HEK293T (cell line): ENCODE results near the gene PDE4B.

Experiments
- CTCF ChIA-PET: fragments of 350-600 bp; formaldehyde crosslinking; extraction: SDS; loops from one replicate; lab custom pipeline; 2021; ENCODE audit warnings: antibody characterized with exemption, inconsistent platforms; lab: Yijun Ruan, JAX
- POLR2A ChIA-PET: fragments of 350-600 bp; formaldehyde crosslinking; extraction: SDS; loops from one replicate; lab custom pipeline; 2020; ENCODE audit warnings: antibody characterized with exemption, inconsistent platforms; lab: Yijun Ruan, JAX
- DNase-seq: peaks from one replicate; pipeline ENCODE4 v3.0.0; 2012; ENCODE audit warnings: mixed read lengths; ENCODE audit errors: extremely low spot score
- ARNT ChIP-seq: fragments of 450-650 bp; IDR thresholded peaks from 2 replicates; pipeline ENCODE4 v1.6.1; 2017; ENCODE audit warnings: mild to moderate bottlenecking
- BHLHE40 ChIP-seq: fragments of 450-650 bp; IDR thresholded peaks from 2 replicates; pipeline ENCODE4 v1.6.1; 2016; ENCODE audit warnings: mild to moderate bottlenecking, moderate library complexity, borderline replicate concordance
- CTBP1 ChIP-seq: fragments of 450-650 bp; IDR thresholded peaks from 2 replicates; pipeline ENCODE4 v1.6.1; 2016; ENCODE audit warnings: borderline replicate concordance
- ELF4 ChIP-seq: fragments of 450-650 bp; IDR thresholded peaks from 2 replicates; pipeline ENCODE4 v1.6.1; 2017; ENCODE audit warnings: antibody characterized with exemption
- FOXA1 ChIP-seq: fragments of 450-650 bp; IDR thresholded peaks from 2 replicates; pipeline ENCODE4 v1.6.1; 2016; ENCODE audit warnings: mild to moderate bottlenecking
- FOXK2 ChIP-seq: fragments of 450-650 bp; IDR thresholded peaks from 2 replicates; pipeline ENCODE4 v1.6.1; 2016; ENCODE audit warnings: mild to moderate bottlenecking
- FOXM1 ChIP-seq: fragments of 450-650 bp; IDR thresholded peaks from 2 replicates; pipeline ENCODE4 v1.6.1; 2017; ENCODE audit warnings: mild to moderate bottlenecking, borderline replicate concordance
- HDGF ChIP-seq: fragments of 450-650 bp; IDR thresholded peaks from 2 replicates; pipeline ENCODE4 v1.6.1; 2017; ENCODE audit warnings: antibody characterized with exemption, borderline replicate concordance
- L3MBTL2 ChIP-seq: fragments of 450-650 bp; conservative IDR thresholded peaks from 2 replicates; pipeline ENCODE4 v1.6.1; 2016; ENCODE audit warnings: mild to moderate bottlenecking
- LEF1 ChIP-seq: fragments of 450-650 bp; IDR thresholded peaks from 2 replicates; pipeline ENCODE4 v1.6.1; 2017; ENCODE audit warnings: mild to moderate bottlenecking, borderline replicate concordance
- NFRKB ChIP-seq: fragments of 450-650 bp; IDR thresholded peaks from 2 replicates; pipeline ENCODE4 v1.6.1; 2016; ENCODE audit warnings: mild to moderate bottlenecking, moderate library complexity
- SP1 ChIP-seq: fragments of 450-650 bp; IDR thresholded peaks from 2 replicates; pipeline ENCODE4 v1.6.1; 2017
- SUZ12 ChIP-seq: fragments of 450-650 bp; IDR thresholded peaks from 2 replicates; pipeline ENCODE4 v1.6.1; 2016; ENCODE audit warnings: mild to moderate bottlenecking
- TARDBP ChIP-seq: fragments of 450-650 bp; IDR thresholded peaks from 2 replicates; pipeline ENCODE4 v1.6.1; 2016
- ZNF384 ChIP-seq: fragments of 450-650 bp; IDR thresholded peaks from 2 replicates; pipeline ENCODE4 v1.6.1; 2016
- TF ChIP-seq, protein P1 (sequence below): fragments of 450-650 bp; IDR thresholded peaks from 2 replicates; pipeline ENCODE4 v1.6.1; 2016

PDE4B gene

DNA sequence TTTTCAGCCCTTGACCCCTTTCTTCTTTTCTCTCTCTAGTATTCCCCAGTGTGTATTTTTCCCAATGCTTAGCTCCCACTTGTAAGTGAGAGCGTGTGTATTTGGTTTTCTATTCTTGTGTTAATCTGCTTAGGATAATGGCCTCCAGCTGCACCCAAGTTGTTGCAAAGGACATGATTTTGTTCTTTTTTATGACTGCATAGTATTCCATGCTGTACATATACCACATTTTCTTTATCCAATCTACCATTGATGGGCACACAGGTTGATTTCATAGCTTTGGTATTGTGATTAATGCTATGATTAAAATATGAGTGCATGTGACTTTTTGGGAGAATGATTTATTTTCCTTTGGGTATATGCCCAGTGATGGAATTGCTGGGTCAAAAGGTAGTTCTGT lies 104.8 kb downstream of the PDE4B start:
- DNase-seq = no peak
- ChIA-PET CTCF (no interaction called here), POLR2A (no interaction called here)
- TF ChIP-seq, protein P1, sequence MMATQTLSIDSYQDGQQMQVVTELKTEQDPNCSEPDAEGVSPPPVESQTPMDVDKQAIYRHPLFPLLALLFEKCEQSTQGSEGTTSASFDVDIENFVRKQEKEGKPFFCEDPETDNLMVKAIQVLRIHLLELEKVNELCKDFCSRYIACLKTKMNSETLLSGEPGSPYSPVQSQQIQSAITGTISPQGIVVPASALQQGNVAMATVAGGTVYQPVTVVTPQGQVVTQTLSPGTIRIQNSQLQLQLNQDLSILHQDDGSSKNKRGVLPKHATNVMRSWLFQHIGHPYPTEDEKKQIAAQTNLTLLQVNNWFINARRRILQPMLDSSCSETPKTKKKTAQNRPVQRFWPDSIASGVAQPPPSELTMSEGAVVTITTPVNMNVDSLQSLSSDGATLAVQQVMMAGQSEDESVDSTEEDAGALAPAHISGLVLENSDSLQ = no peak
- TF ChIP-seq TARDBP (no peak), FOXK2 (no peak), FOXM1 (no peak), ELF4 (no peak), SUZ12 (no peak), ZNF384 (no peak), ARNT (no peak), SP1 (no peak), CTBP1 (no peak), L3MBTL2 (no peak), NFRKB (no peak)

GRCh38 chr1:65904681-65905083 lies 112.0 kb downstream of the PDE4B start:
- no peak for DNase-seq
- TF ChIP-seq FOXK2 = no peak
- no peak for TF ChIP-seq ARNT
- TF ChIP-seq, protein P1 = no peak
- TF ChIP-seq SUZ12 = no peak
- no peak for TF ChIP-seq BHLHE40
- TF ChIP-seq CTBP1 = no peak
- TF ChIP-seq TARDBP = no peak
- no peak for TF ChIP-seq FOXA1
- TF ChIP-seq L3MBTL2 = no peak
- no peak for TF ChIP-seq LEF1
- no peak for TF ChIP-seq NFRKB
- TF ChIP-seq HDGF = no peak
- no peak for TF ChIP-seq ZNF384
- no peak for TF ChIP-seq ELF4
- no peak for TF ChIP-seq SP1
- ChIA-PET CTCF (no interaction called here), POLR2A (no interaction called here)

GRCh38 chr1:65910432-65910831 lies 117.7 kb downstream of the PDE4B start:
- ChIA-PET POLR2A (no interaction called here), CTCF (no interaction called here)
- no peak for TF ChIP-seq FOXA1
- TF ChIP-seq ELF4 = no peak
- no peak for TF ChIP-seq TARDBP
- no peak for TF ChIP-seq HDGF
- TF ChIP-seq FOXK2 = no peak
- no peak for TF ChIP-seq ARNT
- TF ChIP-seq SUZ12 = no peak
- TF ChIP-seq NFRKB = no peak
- TF ChIP-seq FOXM1 = no peak
- no peak for TF ChIP-seq LEF1
- no peak for TF ChIP-seq SP1
- no peak for TF ChIP-seq CTBP1
- DNase-seq = no peak

GRCh38 chr1:65911679-65912078 lies 119.0 kb downstream of the PDE4B start:
- TF ChIP-seq FOXA1 (no peak), TARDBP (no peak), NFRKB (no peak), ELF4 (no peak)
- TF ChIP-seq, protein P1 = no peak
- CTCF ChIA-PET = no interaction called here
- POLR2A ChIA-PET = no interaction called here
- DNase-seq = no peak

DNA sequence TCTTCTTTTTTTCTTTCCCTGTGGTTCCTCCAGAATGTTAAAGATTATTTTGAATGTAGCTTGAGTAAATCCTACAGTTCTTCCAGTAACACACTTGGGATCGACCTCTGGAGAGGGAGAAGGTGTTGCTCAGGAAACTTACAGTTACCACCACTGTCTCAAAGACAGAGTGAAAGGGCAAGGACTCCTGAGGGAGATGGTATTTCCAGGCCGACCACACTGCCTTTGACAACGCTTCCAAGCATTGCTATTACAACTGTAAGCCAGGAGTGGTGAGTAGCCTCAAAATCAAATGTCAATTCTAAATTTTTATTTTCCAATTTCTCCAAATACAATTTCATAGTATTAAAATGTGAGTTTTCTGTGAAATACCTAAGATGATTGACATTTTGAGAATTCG lies 125.9 kb downstream of the PDE4B start:
- DNase-seq = no peak
- POLR2A ChIA-PET = no interaction called here
- TF ChIP-seq LEF1 = no peak
- no peak for TF ChIP-seq FOXM1
- no peak for TF ChIP-seq TARDBP
- TF ChIP-seq ELF4 = no peak
- TF ChIP-seq FOXK2 = no peak
- TF ChIP-seq SUZ12 = no peak
- TF ChIP-seq HDGF = no peak
- TF ChIP-seq, protein P1 = no peak
- no peak for TF ChIP-seq L3MBTL2
- TF ChIP-seq FOXA1 = no peak
- TF ChIP-seq NFRKB = no peak
- CTCF ChIA-PET = no interaction called here

DNA sequence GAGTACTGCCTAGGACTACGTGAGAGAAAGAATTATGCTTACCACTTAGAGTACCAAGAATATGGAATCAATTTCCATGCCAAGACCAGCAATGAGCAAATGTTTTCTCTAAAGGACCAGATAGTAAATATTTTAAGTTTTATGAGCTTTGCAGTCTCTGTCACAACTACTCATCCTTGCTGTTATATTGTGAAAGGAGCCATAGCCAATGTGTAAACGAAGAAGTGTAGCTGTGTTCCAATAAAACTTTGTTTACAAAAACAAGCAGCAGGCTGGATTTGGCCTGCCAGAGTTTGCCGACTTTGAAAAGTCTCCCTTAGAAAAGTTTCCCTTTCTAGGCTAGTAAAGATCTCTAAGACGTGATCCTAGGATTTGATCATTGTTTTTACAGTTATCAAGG lies 128.8 kb downstream of the PDE4B start:
- no peak for DNase-seq
- ChIA-PET POLR2A (no interaction called here), CTCF (no interaction called here)
- TF ChIP-seq NFRKB = no peak
- no peak for TF ChIP-seq ARNT
- no peak for TF ChIP-seq SP1

DNA sequence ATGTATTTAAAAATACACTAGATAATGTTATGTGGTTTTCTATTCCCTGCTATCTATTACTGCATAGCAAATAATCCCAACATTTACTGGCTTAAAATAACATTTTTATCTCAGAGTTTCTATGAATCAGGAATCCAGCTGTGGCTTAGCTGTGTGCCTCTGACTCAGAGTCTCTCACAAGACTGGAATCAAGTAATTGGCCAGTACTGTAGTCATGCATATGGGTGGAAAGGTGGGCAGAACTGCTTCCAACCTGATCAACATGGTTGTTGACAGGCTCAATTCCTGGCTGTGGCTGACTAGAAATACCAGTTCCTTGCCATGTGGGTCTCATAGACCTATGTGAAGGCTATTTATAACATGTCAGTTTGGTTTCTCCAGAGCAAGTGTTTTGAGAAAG lies 131.8 kb downstream of the PDE4B start:
- DNase-seq = no peak
- ChIA-PET CTCF (no interaction called here), POLR2A (no interaction called here)
- no peak for TF ChIP-seq SUZ12
- TF ChIP-seq L3MBTL2 = no peak
- no peak for TF ChIP-seq HDGF
- no peak for TF ChIP-seq ZNF384
- TF ChIP-seq LEF1 = no peak
- no peak for TF ChIP-seq FOXK2
- TF ChIP-seq NFRKB = no peak
- TF ChIP-seq, protein P1 = no peak
- TF ChIP-seq TARDBP = no peak
- TF ChIP-seq CTBP1 = no peak
- no peak for TF ChIP-seq BHLHE40
- TF ChIP-seq ARNT = no peak
- TF ChIP-seq FOXA1 = no peak
- TF ChIP-seq ELF4 = no peak
- TF ChIP-seq SP1 = no peak
- TF ChIP-seq FOXM1 = no peak
